Stimulated activated CD4-positive, alpha-beta T cell treated with anti-CD3 and anti-CD28 coated beads, Interleukin-12 subunit alpha, Interleukin-12 subunit beta, amount 100 ng/mL, for 4 hours (primary cell): ENCODE results near the gene CCDC142.

Experiments used
- DNase-seq: peaks from one replicate; pipeline ENCODE4 v3.0.0-alpha.2; 2020

Gene CCDC142, protein sequence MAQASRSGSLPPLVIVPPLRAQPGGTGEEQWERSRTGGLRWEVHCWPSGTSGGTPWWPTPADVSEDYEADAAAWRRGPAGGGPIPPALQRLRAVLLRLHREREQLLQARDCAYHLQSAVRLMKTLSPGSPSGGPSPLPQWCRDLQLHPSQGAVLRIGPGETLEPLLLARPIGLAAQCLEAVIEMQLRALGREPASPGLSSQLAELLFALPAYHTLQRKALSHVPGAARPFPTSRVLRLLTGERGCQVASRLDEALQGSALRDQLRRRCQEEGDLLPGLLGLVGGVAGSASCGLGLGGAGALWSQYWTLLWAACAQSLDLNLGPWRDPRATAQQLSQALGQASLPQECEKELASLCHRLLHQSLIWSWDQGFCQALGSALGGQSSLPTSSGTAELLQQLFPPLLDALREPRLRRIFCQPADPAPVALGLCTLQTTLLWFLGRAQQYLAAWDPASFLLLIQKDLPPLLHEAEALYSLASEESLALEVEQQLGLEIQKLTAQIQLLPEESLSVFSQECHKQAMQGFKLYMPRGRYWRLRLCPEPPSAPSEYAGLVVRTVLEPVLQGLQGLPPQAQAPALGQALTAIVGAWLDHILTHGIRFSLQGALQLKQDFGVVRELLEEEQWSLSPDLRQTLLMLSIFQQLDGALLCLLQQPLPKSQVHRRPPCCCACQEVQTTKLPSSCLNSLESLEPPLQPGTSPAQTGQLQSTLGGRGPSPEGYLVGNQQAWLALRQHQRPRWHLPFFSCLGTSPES

DNA sequence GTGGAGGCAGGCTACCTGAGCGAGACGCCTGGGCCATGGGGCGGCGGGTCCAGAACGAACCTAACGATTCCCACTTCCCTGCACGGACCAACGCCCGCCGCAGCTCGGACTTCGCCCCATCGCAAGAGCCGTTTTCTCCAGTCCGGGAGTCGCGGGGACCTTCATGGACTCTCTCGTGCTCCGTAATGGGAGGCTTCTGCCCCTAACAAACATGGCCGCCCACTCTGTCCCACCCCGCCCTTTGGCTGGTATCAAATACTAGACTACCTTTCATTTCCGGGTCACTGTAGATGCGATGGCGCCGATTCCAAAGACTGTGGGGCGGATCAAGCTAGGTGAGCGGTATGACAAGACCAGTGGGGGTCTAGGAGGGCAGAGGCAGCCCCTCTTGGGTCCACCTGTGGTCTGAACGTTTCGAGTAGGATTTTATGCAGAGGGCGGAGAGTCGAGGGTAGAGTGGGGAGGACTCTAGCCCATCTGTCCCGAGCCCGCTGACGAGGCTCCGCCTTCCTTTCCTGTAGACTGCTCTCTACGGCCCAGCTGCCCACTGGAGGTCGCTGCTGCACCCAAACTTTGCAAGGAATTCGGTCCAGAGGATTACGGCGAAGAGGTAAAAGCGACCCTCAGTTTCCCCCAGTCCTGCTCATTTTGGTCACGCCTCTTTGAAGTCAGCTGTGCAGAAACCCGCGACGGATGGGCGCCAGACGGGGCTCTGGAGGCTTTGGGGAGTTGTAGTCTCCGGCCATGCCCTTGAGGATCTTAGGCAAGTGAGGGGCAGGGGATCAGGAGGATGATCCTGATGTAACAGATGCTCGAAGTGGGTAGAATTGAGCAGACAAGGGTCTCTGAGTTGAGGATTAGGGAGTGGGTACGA is at the start of gene CCDC142, which contains the start of gene TTC31:
CCDC142 (minus strand) TSS at position 198 of the 874 bp plus-strand sequence; CDS start at position 37, 161 bp downstream.
TTC31 (plus strand) TSS at position 281 of the 874 bp plus-strand sequence; CDS start at position 296, 15 bp downstream.
- peak; percentile 89 for DNase-seq

DNA sequence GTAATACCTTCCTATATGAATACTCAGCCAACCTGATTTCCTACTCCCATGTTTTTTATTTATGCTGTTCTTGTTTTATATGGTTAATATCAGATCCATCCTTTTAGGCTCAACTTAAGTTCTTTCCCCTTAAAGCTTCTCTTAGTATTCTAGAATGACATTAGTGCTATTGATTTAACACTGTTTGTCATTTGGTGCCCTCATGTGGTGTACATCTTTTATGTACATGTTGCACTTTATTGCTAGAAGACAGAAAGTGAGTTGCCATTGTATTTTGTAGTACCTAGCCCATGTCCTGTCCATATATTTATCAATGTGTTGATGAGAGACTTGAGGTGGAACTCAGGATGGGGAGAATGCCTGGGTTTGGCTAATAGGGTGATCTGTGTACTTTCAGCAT is 49.4 kb upstream of the CCDC142 start:
- DNase-seq = no peak

- DNase-seq = no peak
These were observed 48.9 kb upstream of the CCDC142 start for GRCh38 chr2:74531666-74532065.

DNA sequence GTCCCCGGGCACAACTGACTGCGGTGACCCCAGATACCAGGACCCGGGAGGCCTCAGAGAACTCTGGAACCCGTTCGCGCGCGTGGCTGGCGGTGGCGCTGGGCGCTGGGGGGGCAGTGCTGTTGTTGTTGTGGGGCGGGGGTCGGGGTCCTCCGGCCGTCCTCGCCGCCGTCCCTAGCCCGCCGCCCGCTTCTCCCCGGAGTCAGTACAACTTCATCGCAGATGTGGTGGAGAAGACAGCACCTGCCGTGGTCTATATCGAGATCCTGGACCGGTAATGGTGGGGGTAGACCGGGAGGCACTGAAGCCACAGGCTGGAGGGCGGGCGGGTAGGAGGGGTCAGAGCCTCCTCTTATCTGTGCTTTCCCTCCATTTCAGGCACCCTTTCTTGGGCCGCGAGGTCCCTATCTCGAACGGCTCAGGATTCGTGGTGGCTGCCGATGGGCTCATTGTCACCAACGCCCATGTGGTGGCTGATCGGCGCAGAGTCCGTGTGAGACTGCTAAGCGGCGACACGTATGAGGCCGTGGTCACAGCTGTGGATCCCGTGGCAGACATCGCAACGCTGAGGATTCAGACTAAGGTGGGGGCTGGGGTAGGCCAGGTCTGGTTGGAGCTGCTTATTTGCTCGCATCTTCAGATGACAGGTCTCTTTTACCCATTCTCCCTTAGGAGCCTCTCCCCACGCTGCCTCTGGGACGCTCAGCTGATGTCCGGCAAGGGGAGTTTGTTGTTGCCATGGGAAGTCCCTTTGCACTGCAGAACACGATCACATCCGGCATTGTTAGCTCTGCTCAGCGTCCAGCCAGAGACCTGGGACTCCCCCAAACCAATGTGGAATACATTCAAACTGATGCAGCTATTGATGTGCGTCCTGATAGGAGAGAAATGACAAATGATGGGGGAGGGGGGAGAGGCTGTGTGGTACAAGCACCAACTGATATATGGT is 47.7 kb upstream of the CCDC142 start:
- DNase-seq = peak; percentile 41

- peak; percentile 85 for DNase-seq
These were observed 46.8 kb upstream of the CCDC142 start, which contains the start of the genes AUP1 and HTRA2 for GRCh38 chr2:74529357-74530238. AUP1 (minus strand) TSS chr2:74529706; CDS start chr2:74529629, 77 bp downstream. HTRA2 (plus strand) TSS chr2:74529933; CDS start chr2:74530007, 74 bp downstream.

DNA sequence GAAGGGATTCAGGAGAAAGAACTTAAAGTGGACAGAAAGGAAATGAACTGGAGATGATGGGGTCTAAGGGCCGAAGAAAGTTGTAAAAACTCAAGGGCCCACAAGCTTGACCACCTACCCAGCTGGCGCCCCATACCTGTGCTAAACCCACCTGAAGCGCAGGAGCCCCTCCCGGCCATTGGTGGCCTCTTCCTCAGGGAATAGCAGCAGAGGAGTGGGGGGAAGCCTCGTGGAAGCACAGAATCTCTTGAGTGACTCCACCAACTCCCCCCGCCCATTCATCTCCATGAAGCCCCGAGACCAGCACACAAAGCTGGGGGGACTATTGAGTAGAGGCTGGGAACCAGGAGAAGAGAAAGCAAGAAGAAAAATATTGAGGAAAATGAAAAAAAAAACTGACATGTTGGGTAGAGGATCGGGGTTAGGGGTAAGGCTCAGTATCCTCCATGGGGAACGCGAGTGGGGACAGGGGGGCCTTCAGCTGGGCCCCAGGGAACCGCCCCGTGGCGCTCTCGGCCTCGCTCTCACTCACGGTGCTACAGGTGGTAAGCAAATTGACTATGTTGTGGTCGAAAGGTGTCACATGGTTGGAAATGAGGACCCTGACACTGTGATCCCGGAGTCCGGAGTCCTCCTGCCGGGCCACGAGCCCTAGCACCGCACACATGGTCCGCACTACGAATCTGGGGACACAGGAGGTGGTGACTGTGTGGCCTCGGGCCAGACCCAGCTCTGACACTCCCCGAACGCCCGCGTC is 46.0 kb upstream of the CCDC142 start:
- DNase-seq = peak; percentile 27

GRCh38 chr2:74527741-74528140 is 44.9 kb upstream of the CCDC142 start:
- DNase-seq = no peak

GRCh38 chr2:74526649-74527230 is 43.9 kb upstream of the CCDC142 start:
- no peak for DNase-seq

DNA sequence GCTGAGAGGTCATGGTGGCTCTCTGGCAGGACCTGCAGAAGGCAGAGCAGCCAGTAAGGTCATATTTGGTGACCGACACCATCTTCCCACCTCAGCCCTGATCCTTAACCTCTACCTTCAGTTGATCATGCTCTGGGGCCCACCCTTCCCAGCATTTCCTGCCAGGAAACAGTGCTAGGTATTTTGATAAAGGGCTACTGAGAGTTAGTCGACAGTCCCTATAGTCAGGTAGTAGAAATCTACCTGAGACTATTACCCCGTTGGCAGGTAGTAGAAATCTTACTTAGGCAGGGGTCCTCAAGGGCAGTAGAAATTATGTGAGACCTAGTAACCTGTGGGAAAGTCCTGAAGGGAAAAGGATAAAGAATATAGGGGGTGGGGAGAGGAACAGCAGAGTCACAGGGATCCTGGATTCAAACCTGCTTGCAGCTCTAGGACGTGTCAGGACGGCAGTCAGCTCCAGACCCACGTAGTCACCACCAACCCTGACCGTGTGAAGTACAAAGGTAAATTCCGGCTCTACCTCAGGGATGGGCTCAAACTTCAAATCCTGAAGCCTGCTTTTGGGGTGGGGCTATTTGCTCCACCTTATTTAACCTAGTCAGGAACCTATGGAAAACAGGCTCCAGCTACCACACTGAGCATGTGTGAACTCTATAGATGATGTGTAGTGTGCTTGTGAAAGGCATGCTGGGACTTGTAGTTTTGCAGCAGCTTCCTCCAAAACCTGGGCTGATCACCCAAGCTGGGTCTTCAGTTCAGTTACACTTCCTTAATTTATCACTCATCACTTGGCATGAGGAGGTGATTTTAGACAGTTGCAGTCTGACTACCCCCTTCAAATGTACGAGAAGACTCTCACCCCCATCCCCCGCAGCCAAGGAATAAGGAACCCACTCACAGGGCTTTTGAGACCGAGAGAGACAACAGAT is 43.2 kb upstream of the CCDC142 start, which contains the start of gene DQX1:
DQX1 (minus strand) TSS at position 515 of the 932 bp plus-strand sequence; CDS start at position 13, 502 bp downstream.
- no peak for DNase-seq

- no peak for DNase-seq
These were observed 42.3 kb upstream of the CCDC142 start for GRCh38 chr2:74524955-74525716.

- no peak for DNase-seq
These were observed 41.2 kb upstream of the CCDC142 start for GRCh38 chr2:74524005-74524404.

DNA sequence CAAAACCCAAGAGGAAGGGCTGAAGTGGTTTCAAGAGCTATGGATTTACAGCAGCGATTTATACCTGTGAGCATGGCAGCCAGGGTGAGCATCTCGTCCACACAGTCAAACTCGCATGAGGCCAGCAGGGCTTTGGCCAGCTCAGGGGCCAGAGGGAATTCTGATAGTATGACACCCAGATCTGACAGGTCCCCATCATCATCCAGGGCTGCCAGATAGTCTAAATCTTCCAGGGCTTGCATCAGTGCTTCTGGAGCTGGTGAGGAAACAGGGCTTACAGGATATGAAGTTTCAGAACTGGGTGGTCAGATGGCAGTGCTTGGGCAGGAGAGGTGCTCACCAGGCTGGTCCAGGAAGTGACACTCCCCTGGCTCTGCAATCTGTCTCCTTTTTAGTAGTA is 39.7 kb upstream of the CCDC142 start:
- DNase-seq = no peak

- DNase-seq = no peak
These were observed 33.9 kb upstream of the CCDC142 start for GRCh38 chr2:74516650-74517049.

DNA sequence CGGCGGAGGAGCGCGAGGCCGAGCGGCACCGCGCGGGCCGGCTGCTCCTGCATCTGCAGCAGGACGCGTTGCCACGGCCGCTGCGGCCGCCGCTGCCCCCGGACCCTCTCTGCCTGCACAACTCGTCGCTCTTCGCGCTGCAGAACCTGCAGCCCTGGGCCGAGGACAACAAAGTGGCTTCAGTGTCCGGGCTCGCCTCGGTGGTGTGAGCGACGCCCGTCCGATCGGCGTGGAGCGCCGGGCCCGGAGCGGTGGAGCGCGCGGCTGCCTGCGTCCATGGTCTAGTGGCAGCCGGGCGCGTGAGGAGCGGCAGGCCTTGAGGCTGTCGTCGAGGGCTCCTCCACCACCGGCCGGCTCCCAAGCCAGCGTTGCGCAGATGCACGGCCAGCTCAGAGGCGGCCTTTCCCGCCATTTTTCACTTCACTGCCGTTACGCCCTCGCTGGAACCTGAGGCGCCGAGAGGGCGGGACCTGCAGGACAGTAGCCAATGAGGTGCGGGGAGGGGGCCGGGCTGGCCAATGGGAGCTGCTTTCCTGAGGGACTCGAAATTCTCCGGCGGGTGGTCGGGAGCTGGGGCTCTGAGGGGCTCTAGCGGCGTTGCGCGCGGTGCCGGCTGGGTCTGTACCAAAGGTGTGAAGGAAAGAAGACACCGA is 33.3 kb upstream of the CCDC142 start:
- peak; percentile 79 for DNase-seq

DNA sequence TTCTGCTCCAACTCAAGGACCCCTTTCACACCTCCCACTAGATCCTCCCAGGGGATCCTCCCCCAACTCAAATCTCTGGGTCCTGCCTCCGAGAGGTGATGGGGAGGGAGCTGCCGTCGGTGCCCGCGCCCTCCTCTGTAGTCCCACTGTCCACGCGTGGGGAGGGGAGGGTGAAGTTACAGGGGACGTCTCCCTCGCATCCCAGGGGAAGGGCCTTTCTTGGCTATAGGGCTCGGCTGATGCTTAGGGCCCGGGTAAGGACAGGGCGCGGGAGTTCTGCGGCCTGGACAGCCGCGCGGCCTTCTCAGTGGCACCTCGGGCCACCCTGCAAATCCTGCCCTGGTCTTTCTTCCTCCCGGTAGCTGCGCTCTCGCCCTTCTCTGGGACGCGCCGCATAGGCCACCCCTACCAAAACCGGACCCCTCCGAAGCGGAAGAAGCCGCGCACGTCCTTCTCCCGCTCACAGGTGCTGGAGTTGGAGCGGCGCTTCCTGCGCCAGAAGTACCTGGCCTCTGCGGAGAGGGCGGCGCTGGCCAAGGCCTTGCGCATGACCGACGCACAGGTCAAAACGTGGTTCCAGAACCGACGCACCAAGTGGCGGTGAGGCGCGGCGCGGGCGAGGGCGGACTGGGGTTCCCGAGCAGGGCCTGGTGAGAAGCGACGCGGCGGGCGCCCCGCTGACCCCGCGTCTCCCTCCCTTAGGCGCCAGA is 32.6 kb upstream of the CCDC142 start:
- DNase-seq = no peak
